ENCODE data around the gene URB2. TPM values are rescaled to one million over a fixed set of nuclear protein-coding genes. Genes with fewer than 3 reads are reported as not detected.

The URB2 gene
- polyA plus RNA-seq (2011; rRNA removed) (6.2 and 6.4 TPM in 2 replicates), polyA minus RNA-seq (2011; rRNA and poly(A)+ RNA removed) (18.0 and 20.5 TPM in 2 replicates)

DNA sequence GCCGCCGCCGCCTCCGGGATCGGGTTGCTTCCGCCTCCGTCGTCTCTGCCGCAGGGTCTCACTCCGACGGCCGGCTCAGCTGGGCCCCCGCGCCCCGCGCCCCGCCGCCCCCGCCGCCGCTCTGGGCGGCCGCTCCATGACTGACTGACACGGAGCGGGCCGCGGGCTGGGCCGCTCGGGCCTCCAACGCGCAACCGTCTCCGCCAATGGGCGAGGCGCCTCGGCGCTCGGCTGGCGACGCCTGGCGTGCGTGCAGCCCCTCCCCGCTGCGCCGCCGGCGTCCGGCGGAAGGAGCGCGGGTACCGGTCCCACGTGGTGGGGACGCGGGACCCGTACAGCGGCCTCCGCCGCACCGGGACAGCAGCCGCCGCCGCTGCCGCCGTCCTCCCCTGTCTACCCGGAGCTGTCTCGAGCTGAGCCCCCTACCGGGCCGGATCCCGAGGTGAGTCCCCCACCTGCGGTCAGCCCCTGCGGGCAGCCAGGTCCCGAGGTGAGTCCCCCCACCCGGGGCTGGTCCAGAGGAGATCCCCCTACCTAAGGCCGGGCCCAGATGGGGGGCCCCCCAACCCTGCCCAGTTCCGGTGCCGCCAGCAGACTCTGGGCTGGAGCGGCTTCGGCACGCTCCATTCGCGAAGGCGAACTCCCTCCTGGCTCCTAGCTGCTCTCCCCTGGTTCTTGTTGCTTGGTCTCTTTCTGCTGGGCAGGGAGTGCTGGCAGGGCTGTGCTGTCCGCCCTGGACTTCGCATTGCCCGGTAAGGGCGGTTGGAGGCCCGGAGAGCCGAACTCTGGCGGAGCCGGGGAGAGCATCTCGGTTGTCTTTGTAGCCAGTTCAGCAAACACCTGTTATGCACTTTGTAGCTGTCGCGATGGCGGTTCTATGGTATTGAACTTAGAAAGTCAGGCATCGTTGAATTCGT is at the start of gene URB2, which contains the start of gene TAF5L:
Gene URB2 (plus strand): TSS at position 333 of the 917 bp plus-strand sequence. CDS start 1,387 bp downstream, outside the sequence.
Gene TAF5L (minus strand): TSS at position 208 of the 917 bp plus-strand sequence. CDS start 11,640 bp downstream, outside the sequence.
- ChIA-PET CTCF (interaction anchor here (0.6 to 3.0 kb wide), 3 partner anchors 11 to 68 kb away, joined by 3 to 18 read pairs (median 15); partner anchors contain the start of gene ABCB10), POLR2A (interaction anchor here (1.2 to 1.4 kb wide), 2 partner anchors 29 to 67 kb away, joined by 4 to 10 read pairs; partner anchors contain the start of gene ABCB10)
- TF ChIP-seq, protein P1, sequence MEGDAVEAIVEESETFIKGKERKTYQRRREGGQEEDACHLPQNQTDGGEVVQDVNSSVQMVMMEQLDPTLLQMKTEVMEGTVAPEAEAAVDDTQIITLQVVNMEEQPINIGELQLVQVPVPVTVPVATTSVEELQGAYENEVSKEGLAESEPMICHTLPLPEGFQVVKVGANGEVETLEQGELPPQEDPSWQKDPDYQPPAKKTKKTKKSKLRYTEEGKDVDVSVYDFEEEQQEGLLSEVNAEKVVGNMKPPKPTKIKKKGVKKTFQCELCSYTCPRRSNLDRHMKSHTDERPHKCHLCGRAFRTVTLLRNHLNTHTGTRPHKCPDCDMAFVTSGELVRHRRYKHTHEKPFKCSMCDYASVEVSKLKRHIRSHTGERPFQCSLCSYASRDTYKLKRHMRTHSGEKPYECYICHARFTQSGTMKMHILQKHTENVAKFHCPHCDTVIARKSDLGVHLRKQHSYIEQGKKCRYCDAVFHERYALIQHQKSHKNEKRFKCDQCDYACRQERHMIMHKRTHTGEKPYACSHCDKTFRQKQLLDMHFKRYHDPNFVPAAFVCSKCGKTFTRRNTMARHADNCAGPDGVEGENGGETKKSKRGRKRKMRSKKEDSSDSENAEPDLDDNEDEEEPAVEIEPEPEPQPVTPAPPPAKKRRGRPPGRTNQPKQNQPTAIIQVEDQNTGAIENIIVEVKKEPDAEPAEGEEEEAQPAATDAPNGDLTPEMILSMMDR (IDR thresholded peaks at IDR 0.05; ENCODE audit: low read depth, low read length) = no peak
- H3K4me3 ChIP-seq (ENCODE audit: low read depth, low read length) = peak within 1 kb of the TSS; percentile 93
- peak; percentile 65 for DNase-seq (ENCODE audit: low read depth, low spot score)
- no peaks in the 10 kb centered on the region for H3K27me3 ChIP-seq (ENCODE audit: control insufficient read depth, insufficient read depth, low read length)
- H3K27ac ChIP-seq (ENCODE audit: low read depth, low read length) = peak within 1 kb of the TSS; percentile 66
- peaks cover 3% of the 10 kb centered on the region; the same call in 1 of the 2 replicates for H3K9me3 ChIP-seq (ENCODE audit: control insufficient read depth, insufficient read depth, low read length)

DNA sequence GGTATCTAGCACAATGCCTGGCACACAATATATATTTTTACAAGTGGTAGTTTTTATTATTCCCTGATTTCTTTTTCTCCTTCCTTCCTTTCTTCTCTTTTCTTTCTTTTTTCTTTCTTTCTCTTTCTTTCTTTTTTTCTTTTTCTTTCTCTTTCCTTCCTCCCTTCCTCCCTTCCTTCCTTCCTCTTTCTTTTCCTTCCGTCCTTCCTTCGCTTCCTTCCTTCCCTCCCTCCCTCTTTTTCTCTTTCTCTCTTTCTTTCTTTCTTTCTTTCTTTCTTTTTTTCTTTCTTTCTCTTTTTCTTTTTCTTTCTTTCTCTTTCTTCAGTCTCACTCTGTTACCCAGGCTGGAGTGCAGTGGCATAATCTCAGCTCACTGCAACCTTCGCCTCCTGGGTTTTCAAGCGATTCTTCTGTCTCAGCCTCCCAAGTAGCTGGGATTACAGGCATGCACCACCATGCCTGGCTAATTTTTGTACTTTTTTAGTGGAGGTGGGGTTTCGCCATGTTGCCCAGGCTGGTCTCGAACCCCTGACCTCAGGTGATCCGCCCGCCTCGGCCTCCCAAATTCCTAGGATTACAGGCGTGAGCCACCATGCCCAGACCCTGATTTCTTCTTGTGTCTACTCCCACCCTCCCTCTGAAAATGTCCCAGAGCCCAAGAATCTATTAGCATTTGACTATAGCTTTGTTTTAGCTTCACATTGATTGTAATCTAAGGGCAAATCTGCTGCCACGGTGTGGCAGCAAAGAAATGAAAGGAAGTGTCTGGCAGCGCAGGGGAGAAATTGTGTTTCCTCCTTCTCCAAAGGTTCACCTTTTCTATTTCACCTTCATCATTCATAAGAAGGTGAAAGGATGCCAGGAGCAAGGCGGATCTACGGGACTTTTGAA is 47.6 kb upstream of the URB2 start:
- no peak overlapping the region for H3K27ac ChIP-seq (ENCODE audit: low read depth, low read length)
- H3K4me3 ChIP-seq (ENCODE audit: low read depth, low read length) = no peak overlapping the region
- POLR2A ChIA-PET = interaction anchor here (0.6 kb wide), 1 partner anchor 63 kb away, joined by 3 read pairs; no protein-coding TSS in a partner anchor
- TF ChIP-seq, protein P1 (IDR thresholded peaks at IDR 0.05; ENCODE audit: low read depth, low read length) = no peak
- CTCF ChIA-PET = interaction anchor here (1.3 to 1.6 kb wide), 2 partner anchors 18 to 20 kb away, joined by 4 to 7 read pairs; partner anchors contain the start of gene ABCB10
- DNase-seq (ENCODE audit: low read depth, low spot score) = no peak
- no peaks in the 10 kb centered on the region for H3K9me3 ChIP-seq (ENCODE audit: control insufficient read depth, insufficient read depth, low read length)
- H3K27me3 ChIP-seq (ENCODE audit: control insufficient read depth, insufficient read depth, low read length) = peaks cover 2% of the 10 kb centered on the region

DNA sequence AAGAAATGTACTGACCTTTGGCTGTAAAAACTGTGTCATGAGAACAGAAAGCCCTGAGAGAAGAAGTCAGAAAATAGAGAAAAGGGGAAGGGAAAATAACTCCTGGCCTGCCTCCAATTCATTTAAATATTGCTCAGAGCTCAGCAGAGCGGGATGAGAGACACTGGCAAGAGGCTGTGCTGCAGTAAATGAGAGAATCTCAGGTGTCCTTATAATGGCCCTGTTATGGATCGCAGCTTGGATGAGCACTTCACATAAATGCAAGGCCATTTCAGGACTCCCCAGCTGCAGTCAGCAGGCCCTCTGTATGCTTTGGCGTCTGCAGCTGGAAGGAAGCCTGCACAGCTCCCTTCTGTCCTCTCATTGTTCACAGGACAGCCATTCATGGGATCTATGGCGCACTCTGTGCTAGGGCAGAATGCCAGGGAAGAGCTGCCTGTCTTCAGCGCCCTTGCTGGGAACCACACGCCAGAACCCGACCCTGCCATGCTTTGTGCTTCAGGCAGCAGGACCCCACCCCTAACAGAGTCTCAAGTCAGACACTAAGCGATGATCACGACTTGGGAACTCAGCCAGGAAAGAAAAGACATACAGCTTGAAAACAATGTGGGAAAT is 46.9 kb upstream of the URB2 start:
- CTCF ChIA-PET = interaction anchor here (0.6 to 1.6 kb wide), 3 partner anchors 17 to 82 kb away, joined by 3 to 7 read pairs (median 4); partner anchors contain the start of gene ABCB10

DNA sequence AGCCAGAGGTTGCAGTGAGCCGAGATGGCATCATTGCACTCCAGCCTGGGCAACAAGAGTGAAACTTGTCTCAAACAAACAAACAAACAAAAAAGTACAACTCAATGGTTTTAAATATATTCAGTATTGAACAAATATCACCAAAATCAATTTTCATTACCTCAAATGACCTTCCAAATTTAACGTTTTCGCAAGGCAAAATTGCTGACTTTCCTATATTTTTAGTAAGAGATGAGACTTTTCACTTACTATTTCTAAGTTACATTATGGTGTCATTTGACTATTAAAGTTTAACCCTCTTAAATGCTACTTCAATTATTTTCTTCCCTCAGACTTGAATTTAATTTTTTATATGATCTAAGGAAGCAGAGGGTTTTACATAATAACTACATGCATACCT is 44.6 kb upstream of the URB2 start:
- Histone ChIP-seq H3K4me3 (ENCODE audit: low read depth, low read length) (no peak overlapping the region), H3K27ac (ENCODE audit: low read depth, low read length) (no peak overlapping the region), H3K9me3 (ENCODE audit: control insufficient read depth, insufficient read depth, low read length) (no peaks in the 10 kb centered on the region), H3K27me3 (ENCODE audit: control insufficient read depth, insufficient read depth, low read length) (peaks cover 2% of the 10 kb centered on the region)
- DNase-seq (ENCODE audit: low read depth, low spot score) = no peak
- ChIA-PET CTCF (interaction anchor here (1.3 kb wide), 1 partner anchor 22 kb away, joined by 3 read pairs; no protein-coding TSS in a partner anchor), POLR2A (no interaction called here)
- TF ChIP-seq, protein P1 (IDR thresholded peaks at IDR 0.05; ENCODE audit: low read depth, low read length) = no peak

More for the DNA sequence above, 46.9 kb upstream of the URB2 start:
- DNase-seq (ENCODE audit: low read depth, low spot score) = no peak
- Histone ChIP-seq H3K27ac (ENCODE audit: low read depth, low read length) (no peak overlapping the region), H3K4me3 (ENCODE audit: low read depth, low read length) (no peak overlapping the region), H3K9me3 (ENCODE audit: control insufficient read depth, insufficient read depth, low read length) (no peaks in the 10 kb centered on the region), H3K27me3 (ENCODE audit: control insufficient read depth, insufficient read depth, low read length) (peaks cover 2% of the 10 kb centered on the region)
- POLR2A ChIA-PET = interaction anchor here (0.6 kb wide), 1 partner anchor 63 kb away, joined by 3 read pairs; no protein-coding TSS in a partner anchor
- TF ChIP-seq, protein P1 (IDR thresholded peaks at IDR 0.05; ENCODE audit: low read depth, low read length) = no peak
